GM12873 (cell line): Measurements from ENCODE around the gene ARHGEF1.

Source experiments
- TF ChIP-seq, protein P1 (sequence below): IDR thresholded peaks from 2 replicates; pipeline ENCODE4 v1.5.1; 2012; ENCODE audit warnings: low read depth, mild to moderate bottlenecking, moderate library complexity, low read length, control low read depth; ENCODE audit not compliant: insufficient read depth; ENCODE audit errors: missing control alignments

Gene ARHGEF1

GRCh38 chr19:41926028-41926762, 43.2 kb downstream of the ARHGEF1 start:
- TF ChIP-seq, protein P1, sequence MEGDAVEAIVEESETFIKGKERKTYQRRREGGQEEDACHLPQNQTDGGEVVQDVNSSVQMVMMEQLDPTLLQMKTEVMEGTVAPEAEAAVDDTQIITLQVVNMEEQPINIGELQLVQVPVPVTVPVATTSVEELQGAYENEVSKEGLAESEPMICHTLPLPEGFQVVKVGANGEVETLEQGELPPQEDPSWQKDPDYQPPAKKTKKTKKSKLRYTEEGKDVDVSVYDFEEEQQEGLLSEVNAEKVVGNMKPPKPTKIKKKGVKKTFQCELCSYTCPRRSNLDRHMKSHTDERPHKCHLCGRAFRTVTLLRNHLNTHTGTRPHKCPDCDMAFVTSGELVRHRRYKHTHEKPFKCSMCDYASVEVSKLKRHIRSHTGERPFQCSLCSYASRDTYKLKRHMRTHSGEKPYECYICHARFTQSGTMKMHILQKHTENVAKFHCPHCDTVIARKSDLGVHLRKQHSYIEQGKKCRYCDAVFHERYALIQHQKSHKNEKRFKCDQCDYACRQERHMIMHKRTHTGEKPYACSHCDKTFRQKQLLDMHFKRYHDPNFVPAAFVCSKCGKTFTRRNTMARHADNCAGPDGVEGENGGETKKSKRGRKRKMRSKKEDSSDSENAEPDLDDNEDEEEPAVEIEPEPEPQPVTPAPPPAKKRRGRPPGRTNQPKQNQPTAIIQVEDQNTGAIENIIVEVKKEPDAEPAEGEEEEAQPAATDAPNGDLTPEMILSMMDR, result no peak

GRCh38 chr19:41926763-41927496, 43.9 kb downstream of the ARHGEF1 start:
- TF ChIP-seq, protein P1, result no peak

- TF ChIP-seq, protein P1, result no peak
Measured at GRCh38 chr19:41927497-41928192, 44.7 kb downstream of the ARHGEF1 start.

DNA sequence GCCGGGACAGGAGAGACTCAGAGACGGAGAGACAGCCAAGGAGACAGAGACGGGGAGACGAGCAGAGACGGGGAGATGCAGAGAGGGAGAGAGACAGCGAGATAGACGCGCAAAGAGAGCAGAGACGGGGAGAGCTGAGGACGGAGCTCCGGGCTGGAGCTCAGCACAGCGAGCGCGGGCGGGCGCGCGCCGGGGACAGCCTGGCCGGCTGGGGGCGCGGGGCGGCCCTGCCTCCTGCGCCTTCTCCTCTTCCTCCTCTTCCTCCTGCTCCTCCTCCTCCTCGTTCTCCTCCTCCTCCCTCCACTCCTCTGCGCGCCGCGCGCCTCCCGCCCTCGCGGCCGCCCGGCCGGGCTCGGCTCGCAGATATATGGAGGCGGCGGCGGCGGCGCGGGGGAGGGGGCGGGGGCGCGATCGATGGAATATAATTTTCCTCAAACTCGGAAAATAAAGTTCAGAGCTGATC, 45.3 kb downstream of the ARHGEF1 start, which contains the start of gene ERFL:
Gene ERFL, minus strand, starts transcription at position 229 of the 463 bp plus-strand sequence. CDS start 15,530 bp downstream, outside the sequence.
- TF ChIP-seq, protein P1, result no peak

GRCh38 chr19:41928754-41929535, 46.0 kb downstream of the ARHGEF1 start:
- TF ChIP-seq, protein P1, result no peak

GRCh38 chr19:41929536-41930071, 46.6 kb downstream of the ARHGEF1 start:
- TF ChIP-seq, protein P1, result no peak
